Left renal pelvis (tissue), 4 donors: ENCODE data around the gene HTR4. TPM values are rescaled to one million over a fixed set of nuclear protein-coding genes. Genes with fewer than 3 reads are reported as not detected.

Experiments used
- DNase-seq, 4 donors: peaks; one replicate each; pipeline ENCODE4 v3.0.0-alpha.2; 2013; ENCODE audit warnings: low read depth in 4 of 4, low spot score in 3 of 4
- polyA plus RNA-seq, 4 donors: library from polyadenylated mRNA; unstranded; fragments of 120-200 nt; gene quantifications; one replicate each; pipeline ENCODE4 v1.2.1, GENCODE V29; 2013; ENCODE audit not compliant: insufficient read length in 4 of 4

The HTR4 gene
- polyA plus RNA-seq, 4 donors: 0.11 to 0.17 (median 0.16) TPM; not detected in 1

- DNase-seq: no peak
Observed at GRCh38 chr5:148620091-148620490, 34.2 kb downstream of the HTR4 start.

GRCh38 chr5:148619484-148619883 is 34.8 kb downstream of the HTR4 start:
- DNase-seq: no peak

- DNase-seq: no peak
Observed at GRCh38 chr5:148615644-148616275, 38.6 kb downstream of the HTR4 start.

- no peak for DNase-seq
Observed at GRCh38 chr5:148607406-148607805, 46.9 kb downstream of the HTR4 start.

- no peak for DNase-seq
Observed at GRCh38 chr5:148606296-148606695, 48.0 kb downstream of the HTR4 start.

- DNase-seq: no peak
Observed at GRCh38 chr5:148599187-148599586, 55.1 kb downstream of the HTR4 start.

GRCh38 chr5:148595697-148596096 is 58.6 kb downstream of the HTR4 start:
- DNase-seq: no peak

GRCh38 chr5:148586796-148587195 is 67.5 kb downstream of the HTR4 start:
- DNase-seq: no peak

GRCh38 chr5:148585988-148586387 is 68.3 kb downstream of the HTR4 start:
- no peak for DNase-seq

- DNase-seq: no peak
Observed at GRCh38 chr5:148584103-148584502, 70.2 kb downstream of the HTR4 start.

- DNase-seq: no peak
Observed at GRCh38 chr5:148583421-148583965, 70.8 kb downstream of the HTR4 start.

- DNase-seq: no peak
Observed at GRCh38 chr5:148574167-148574566, 80.2 kb downstream of the HTR4 start.

- no peak for DNase-seq
Observed at GRCh38 chr5:148573374-148573773, 81.0 kb downstream of the HTR4 start.

- no peak for DNase-seq
Observed at GRCh38 chr5:148569948-148570347, 84.4 kb downstream of the HTR4 start.

GRCh38 chr5:148565148-148565547 is 89.2 kb downstream of the HTR4 start:
- no peak for DNase-seq

- DNase-seq: no peak
Observed at GRCh38 chr5:148563021-148563420, 91.3 kb downstream of the HTR4 start.

- peak in 1 of 4 donors; percentile 32 for DNase-seq
Observed at GRCh38 chr5:148561801-148562311, 92.5 kb downstream of the HTR4 start.

GRCh38 chr5:148559461-148559860 is 94.9 kb downstream of the HTR4 start:
- DNase-seq: no peak

- no peak for DNase-seq
Observed at GRCh38 chr5:148558892-148559291, 95.4 kb downstream of the HTR4 start.

GRCh38 chr5:148556835-148557234 is 97.5 kb downstream of the HTR4 start:
- no peak for DNase-seq

- DNase-seq: no peak
Observed at GRCh38 chr5:148554621-148555020, 99.7 kb downstream of the HTR4 start.

- DNase-seq: no peak
Observed at GRCh38 chr5:148543727-148544126, 110.6 kb downstream of the HTR4 start.

- DNase-seq: no peak
Observed at GRCh38 chr5:148542812-148543211, 111.5 kb downstream of the HTR4 start.
